Aorta (tissue), 5 donors: ENCODE measurements around the gene YES1. TPM values are rescaled to one million over a fixed set of nuclear protein-coding genes. Genes with fewer than 3 reads are reported as not detected.

ENCODE experiments used
- ATAC-seq: fragments of 200-7000 bp; cut with Tn5 transposase; one replicate; pipeline ENCODE4 v1.9.1; 2022; ENCODE audit warnings: moderate library complexity; ENCODE audit not compliant: low FRiP score
- DNase-seq, 2 donors: peaks; one replicate each; pipeline ENCODE4 v3.0.0-alpha.2; 2020
- H3K27ac ChIP-seq, 2 donors: one replicate each; pipeline ENCODE4 v1.5.1; 2013; ENCODE audit warnings: low read length in 2 of 2, mild to moderate bottlenecking in 2 of 2, moderate library complexity in 2 of 2, control low read depth in 1 of 2, inconsistent platforms in 1 of 2, low read depth in 1 of 2
- H3K27me3 ChIP-seq, 2 donors: one replicate each; pipeline ENCODE4 v1.6.1; 2013; ENCODE audit warnings: control low read depth in 1 of 2, low read length in 1 of 2, mild to moderate bottlenecking in 1 of 2, moderate library complexity in 1 of 2; ENCODE audit not compliant: insufficient read depth in 2 of 2, control insufficient read depth in 1 of 2
- H3K36me3 ChIP-seq, 2 donors: one replicate each; pipeline ENCODE4 v1.6.1; 2013; ENCODE audit warnings: control low read depth in 1 of 2, low read length in 1 of 2, mild to moderate bottlenecking in 1 of 2; ENCODE audit not compliant: insufficient read depth in 2 of 2, control insufficient read depth in 1 of 2
- H3K4me1 ChIP-seq, 2 donors: one replicate each; pipeline ENCODE4 v1.6.1; 2013; ENCODE audit warnings: low read length in 2 of 2, control low read depth in 1 of 2, mild to moderate bottlenecking in 1 of 2, moderate library complexity in 1 of 2; ENCODE audit not compliant: insufficient read depth in 2 of 2, control insufficient read depth in 1 of 2
- H3K4me3 ChIP-seq, 2 donors: one replicate each; pipeline ENCODE4 v1.5.1; 2013; ENCODE audit warnings: low read length in 2 of 2, control low read depth in 1 of 2, mild to moderate bottlenecking in 1 of 2
- H3K9me3 ChIP-seq: one replicate; pipeline ENCODE4 v1.6.1; 2013; ENCODE audit warnings: mild to moderate bottlenecking, low read length; ENCODE audit not compliant: control insufficient read depth
- WGBS, 2 donors: extraction: QIAGEN DNeasy Blood & Tissue Kit; methylation state at CpG; one replicate each; pipeline ENCODE4 v1.1.7; 2013; 5-methylcytosine and 5-hydroxymethylcytosine counted together
- intact Hi-C, 2 donors: fragments of 100-400 bp; cut with DNase I; formaldehyde crosslinking; loops; one replicate each; pipeline versions ENCODE4 v1.14.2 to v1.15.0; 2022
- long read RNA-seq, 2 donors: library from polyadenylated mRNA; unstranded; transcript quantifications; one replicate each; pipeline ENCODE4 v2.0.0, GENCODE V29; 2020 to 2021
- polyA plus RNA-seq, 2 donors: library from polyadenylated mRNA; stranded (reverse); fragments of 200-250 nt; gene quantifications; one replicate each; pipeline ENCODE4 v1.2.3, GENCODE V29; 2013
- total RNA-seq, 2 donors: library from RNA; stranded (reverse); fragmentation: NEBNext Ultra II Directional; extraction: Animal tissue kit (Norgen Biotek cat#: 25700); gene quantifications; one replicate each; pipeline ENCODE4 v1.2.1, GENCODE V29; 2021
- donor health status: healthy with polysubstance abuse.
- donor health status: Bipolar disorder and iron deficiency.
- donor health status: DM: no; HTN: no; CAD: no.
- donor health status: DM: no; HTN: no; CAD: no.
- donor health status: DM: yes; HTN: yes; CAD: no.

Gene YES1
- total RNA-seq (10 to 100 TPM; 30.1 to 37.0 TPM), polyA plus RNA-seq (10 to 100 TPM in 1 of 2 donors, 1 to 10 TPM in 1; 8.9 to 26.5 TPM)
- long read RNA-seq, donor 1, partial matches to known transcripts = 0 of 8 reads
- long read RNA-seq, donor 1, other reads (novel, unspliced or antisense) = 8 of 8 reads
- long read RNA-seq, donor 2, full-length matches to known transcripts = 13 of 25 reads
- long read RNA-seq, donor 2, partial matches to known transcripts = 3 of 25 reads
- long read RNA-seq, donor 2, other reads (novel, unspliced or antisense) = 9 of 25 reads

GRCh38 chr18:811892-812375 lies at the start of gene YES1:
Gene YES1, minus strand, starts transcription at chr18:812242. Its CDS starts 55,415 bp downstream, at chr18:756827.
- DNase-seq (peak; percentile 77 to 87), ATAC-seq (peak; percentile 93)
- no peaks in the 10 kb centered on the region for H3K36me3 ChIP-seq
- no peaks in the 10 kb centered on the region for H3K9me3 ChIP-seq
- no peaks in the 10 kb centered on the region for H3K27me3 ChIP-seq
- peak within 1 kb of the TSS; percentile 38 to 89 for H3K27ac ChIP-seq
- intact Hi-C loops = loop anchor here in 1 of 2 donors (2.0 kb wide), 1 partner anchor 99 kb away; the partner anchor contains the start of gene ENOSF1
- WGBS, 2 donors = 0% methylated on average over 43 to 59 of the region's 59 CpGs
- no peaks in the 10 kb centered on the region for H3K4me1 ChIP-seq
- H3K4me3 ChIP-seq = peak within 1 kb of the TSS; percentile 43 to 87

GRCh38 chr18:857986-858385 lies 45.9 kb upstream of the YES1 start:
- DNase-seq = no peak
- 7 to 15% methylated on average over 2 of the region's 2 CpGs for WGBS, 2 donors
- ATAC-seq = no peak
- intact Hi-C loops = no loop called here
- H3K4me3 ChIP-seq = no peak overlapping the region
- no peaks in the 10 kb centered on the region for H3K36me3 ChIP-seq
- no peaks in the 10 kb centered on the region for H3K4me1 ChIP-seq
- H3K9me3 ChIP-seq = no peaks in the 10 kb centered on the region
- H3K27ac ChIP-seq = no peak overlapping the region
- H3K27me3 ChIP-seq = no peaks in the 10 kb centered on the region

GRCh38 chr18:853471-853870 lies 41.4 kb upstream of the YES1 start:
- intact Hi-C loops = no loop called here
- no peaks in the 10 kb centered on the region for H3K27me3 ChIP-seq
- ATAC-seq (no peak), DNase-seq (no peak)
- no peaks in the 10 kb centered on the region for H3K4me1 ChIP-seq
- H3K36me3 ChIP-seq = no peaks in the 10 kb centered on the region
- no peak overlapping the region for H3K4me3 ChIP-seq
- no peak overlapping the region for H3K27ac ChIP-seq
- H3K9me3 ChIP-seq = peaks cover 1% of the 10 kb centered on the region
- 89% methylated on average over 5 of the region's 5 CpGs for WGBS, 2 donors

- Histone ChIP-seq H3K27ac (no peak overlapping the region), H3K27me3 (no peaks in the 10 kb centered on the region), H3K36me3 (no peaks in the 10 kb centered on the region), H3K4me3 (no peak overlapping the region), H3K4me1 (no peaks in the 10 kb centered on the region), H3K9me3 (peaks cover 1% of the 10 kb centered on the region)
- intact Hi-C loops = no loop called here
- ATAC-seq = no peak
- WGBS, 2 donors = 78 to 87% methylated on average over 4 of the region's 4 CpGs
- DNase-seq = no peak
Measured at GRCh38 chr18:850960-851359, 38.9 kb upstream of the YES1 start.

- no peak for DNase-seq
- Histone ChIP-seq H3K4me3 (no peak overlapping the region), H3K27me3 (no peaks in the 10 kb centered on the region), H3K27ac (no peak overlapping the region), H3K9me3 (peaks cover 1% of the 10 kb centered on the region), H3K4me1 (no peaks in the 10 kb centered on the region), H3K36me3 (no peaks in the 10 kb centered on the region)
- ATAC-seq = no peak
- WGBS, 2 donors = 79 to 82% methylated on average over 4 of the region's 4 CpGs
- intact Hi-C loops = no loop called here
Measured at GRCh38 chr18:849021-849420, 37.0 kb upstream of the YES1 start.

GRCh38 chr18:848062-848861 lies 36.2 kb upstream of the YES1 start:
- 80% methylated on average over 8 of the region's 8 CpGs for WGBS, 2 donors
- peaks cover 1% of the 10 kb centered on the region for H3K9me3 ChIP-seq
- intact Hi-C loops = no loop called here

GRCh38 chr18:845152-845819 lies 33.2 kb upstream of the YES1 start:
- H3K27me3 ChIP-seq = no peaks in the 10 kb centered on the region
- no peak for DNase-seq
- no peaks in the 10 kb centered on the region for H3K9me3 ChIP-seq
- 24 to 25% methylated on average over 9 of the region's 9 CpGs for WGBS, 2 donors
- intact Hi-C loops = no loop called here
- H3K4me1 ChIP-seq = no peaks in the 10 kb centered on the region
- H3K36me3 ChIP-seq = no peaks in the 10 kb centered on the region
- peak; percentile 53 for ATAC-seq
- no peak overlapping the region for H3K4me3 ChIP-seq
- H3K27ac ChIP-seq = no peak overlapping the region

More at GRCh38 chr18:848062-848861, 36.2 kb upstream of the YES1 start:
- Histone ChIP-seq H3K4me1 (no peaks in the 10 kb centered on the region), H3K4me3 (no peak overlapping the region), H3K27me3 (no peaks in the 10 kb centered on the region), H3K36me3 (no peaks in the 10 kb centered on the region), H3K27ac (no peak overlapping the region)
- peak; percentile 7 for ATAC-seq
- DNase-seq = no peak

- Histone ChIP-seq H3K4me1 (peaks cover 3 to 7% of the 10 kb centered on the region in 2 donors), H3K27ac (no peak overlapping the region), H3K27me3 (no peaks in the 10 kb centered on the region), H3K36me3 (no peaks in the 10 kb centered on the region), H3K4me3 (no peak overlapping the region), H3K9me3 (no peaks in the 10 kb centered on the region)
- no peak for ATAC-seq
- intact Hi-C loops = no loop called here
- WGBS, 2 donors = 45 to 47% methylated on average over 15 of the region's 15 CpGs
- no peak for DNase-seq
Measured at GRCh38 chr18:841647-842370, 29.8 kb upstream of the YES1 start.
